HG03520 (cell line): Measurements from ENCODE around the gene CAB39L.
"Not testable (repeated sequence)": the region's sequence is repeated elsewhere in the genome, so short reads cannot be mapped to it uniquely, and the experiment has no call there.

Source experiments
- ATAC-seq: cut with Tn5 transposase; IDR thresholded peaks from one replicate; pipeline ENCODE4 v1.9.1; 2021; ENCODE audit warnings: mild to moderate bottlenecking, moderate library complexity; ENCODE audit not compliant: unreplicated experiment

The CAB39L gene

DNA sequence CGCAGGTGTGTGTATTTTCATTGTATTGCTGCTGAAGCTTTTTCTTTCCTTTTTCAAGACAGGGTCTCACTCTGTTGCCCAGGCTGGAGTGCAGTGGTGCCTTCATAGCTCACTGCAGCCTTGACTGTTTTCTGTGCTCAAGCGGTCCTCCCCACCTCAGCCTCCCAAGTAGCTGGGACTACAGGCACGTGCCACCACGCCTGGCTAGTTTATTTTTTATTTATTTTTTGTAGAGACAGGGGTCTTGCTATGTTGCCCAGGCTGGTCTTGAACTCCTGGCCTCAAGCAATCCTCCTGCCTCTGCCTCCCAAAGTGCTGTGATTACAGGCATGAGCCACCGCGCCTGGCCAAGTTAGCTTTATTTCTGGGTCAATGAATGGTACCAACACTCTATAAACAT, 149.1 kb downstream of the CAB39L start:
- ATAC-seq = not testable (repeated sequence)

DNA sequence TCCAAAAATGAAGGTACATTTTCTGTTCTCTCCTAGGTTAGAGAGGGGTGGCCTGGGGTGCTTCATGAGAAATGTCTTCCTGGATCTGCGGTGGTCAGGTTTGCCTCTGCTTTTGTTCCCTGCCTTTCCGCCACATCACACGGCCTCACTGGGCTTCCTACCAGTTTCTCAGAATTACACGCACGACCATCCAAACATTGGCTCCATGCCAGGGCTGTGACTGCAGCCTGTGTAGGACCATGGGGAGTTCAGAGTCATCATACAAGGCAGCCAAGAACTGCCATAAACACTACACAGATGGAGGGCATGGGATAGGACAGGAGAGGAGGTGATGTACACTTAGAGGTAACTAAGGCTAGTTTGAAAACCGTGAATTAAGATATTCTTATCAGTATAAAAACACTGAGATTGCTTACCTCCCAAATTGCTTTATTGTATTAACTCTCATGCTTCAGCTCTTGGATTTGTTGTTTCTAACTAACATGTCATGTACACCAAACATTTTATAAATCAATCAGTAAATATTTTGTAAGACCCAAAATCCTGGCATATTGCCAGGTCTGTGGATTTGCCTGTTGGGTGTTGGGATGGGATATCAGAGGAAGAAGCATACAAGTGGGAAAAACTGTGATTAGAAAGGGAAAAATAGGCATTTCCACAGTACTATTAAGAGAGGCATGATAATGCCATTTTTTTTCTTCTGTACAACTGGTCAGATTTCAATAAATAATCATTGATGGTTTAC, 150.9 kb downstream of the CAB39L start:
- ATAC-seq = no peak

- ATAC-seq = no peak
Observed at GRCh38 chr13:49288458-49288857, 155.4 kb downstream of the CAB39L start.

- no peak for ATAC-seq
Observed at GRCh38 chr13:49287995-49288394, 155.9 kb downstream of the CAB39L start.

- no peak for ATAC-seq
Observed at GRCh38 chr13:49279885-49280284, 164.0 kb downstream of the CAB39L start.

DNA sequence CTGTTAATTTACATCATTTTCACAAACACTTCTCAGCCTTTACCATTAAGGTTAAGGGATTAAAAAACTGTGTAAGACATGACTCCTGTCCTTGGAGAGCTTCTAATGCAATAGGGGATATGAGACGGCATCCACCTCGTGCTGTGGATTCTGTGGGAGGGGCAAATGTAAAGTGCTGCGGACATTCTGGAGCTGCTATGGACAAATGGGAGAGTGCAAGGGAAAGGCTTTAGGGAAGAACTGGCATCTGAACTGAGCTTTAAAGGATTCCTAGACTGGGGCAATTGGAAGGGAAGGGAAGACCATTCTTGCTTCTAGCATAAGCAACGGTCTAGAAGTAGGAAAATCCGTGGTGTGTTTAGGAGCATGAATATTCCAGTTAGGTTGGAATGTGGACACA, 164.8 kb downstream of the CAB39L start:
- no peak for ATAC-seq

GRCh38 chr13:49278211-49278610, 165.7 kb downstream of the CAB39L start:
- ATAC-seq = no peak

DNA sequence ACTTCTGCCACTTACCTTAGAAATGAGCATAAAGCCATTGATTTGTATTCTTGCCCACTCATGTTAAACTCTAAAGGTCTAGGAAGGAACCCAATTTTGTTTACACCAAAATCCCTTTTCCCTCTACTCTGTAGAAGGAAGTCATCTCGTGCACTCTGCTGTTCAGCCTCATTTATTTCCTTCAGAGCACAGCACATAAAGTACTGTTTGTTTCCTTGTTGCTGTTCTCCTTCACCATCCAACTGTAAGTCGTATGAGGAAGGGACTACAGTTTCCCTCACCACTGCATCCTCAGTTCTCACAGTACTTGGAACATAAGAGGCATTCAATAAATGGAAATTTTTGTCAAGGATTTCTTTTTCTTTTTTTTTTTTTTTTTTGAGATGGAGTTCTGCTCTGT, 171.6 kb downstream of the CAB39L start:
- ATAC-seq = no peak

DNA sequence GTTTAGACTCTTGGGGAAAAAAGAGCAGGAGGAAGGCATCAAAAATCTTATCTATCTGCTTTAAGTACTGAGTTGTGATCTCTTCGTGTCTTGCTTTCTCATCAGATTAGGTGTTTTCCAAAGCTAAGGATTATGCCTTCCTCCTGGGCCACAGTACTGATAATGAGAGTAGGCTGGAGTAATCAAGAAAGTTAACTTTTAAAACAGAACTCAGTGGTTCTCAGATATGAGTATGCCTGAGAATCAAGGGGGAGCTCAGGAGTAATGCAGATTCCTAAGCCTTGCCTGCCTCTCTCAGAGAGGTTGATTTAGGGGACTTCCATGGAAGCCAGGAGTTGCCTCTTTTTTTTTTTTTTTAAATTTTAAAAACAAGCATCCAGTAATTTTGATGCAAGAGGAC, 172.6 kb downstream of the CAB39L start:
- no peak for ATAC-seq

- no peak for ATAC-seq
Observed at GRCh38 chr13:49265822-49266221, 178.0 kb downstream of the CAB39L start.

DNA sequence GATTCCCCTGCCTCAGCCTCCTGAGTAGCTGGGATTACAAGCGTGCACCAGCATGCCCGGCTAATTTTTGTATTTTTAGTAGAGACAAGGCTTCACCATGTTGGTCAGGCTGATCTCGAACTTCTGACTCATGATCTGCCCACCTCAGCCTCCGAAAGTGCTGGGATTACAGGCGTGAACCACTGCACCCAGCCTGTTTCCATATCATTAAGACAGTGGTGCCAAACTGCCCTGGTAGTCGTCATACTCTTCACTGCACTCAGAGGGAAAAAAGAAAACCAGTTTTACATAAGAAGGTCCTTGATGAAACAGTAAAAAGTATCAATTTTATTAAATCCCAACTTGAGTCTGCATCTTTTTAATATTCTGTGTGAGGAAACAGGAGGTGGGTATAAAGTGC, 181.2 kb downstream of the CAB39L start:
- ATAC-seq = no peak

DNA sequence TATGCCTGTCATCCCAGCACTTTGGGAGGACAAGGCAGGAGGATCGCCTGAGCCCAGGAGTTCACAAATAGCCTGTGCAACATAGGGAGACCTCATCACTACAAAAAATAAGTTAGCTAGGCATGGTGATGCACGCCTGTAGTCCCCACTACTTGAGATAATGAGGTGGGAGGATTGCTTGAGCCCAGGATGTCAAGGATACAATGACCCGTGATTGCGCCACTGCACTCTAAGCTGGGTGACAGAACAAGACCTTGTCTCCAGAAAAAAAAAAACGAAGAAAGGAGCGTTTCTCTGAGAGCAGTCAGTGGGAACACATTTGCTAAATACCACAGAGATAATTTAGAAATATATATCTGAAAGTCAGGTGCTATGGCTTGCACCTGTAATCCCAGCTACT, 184.3 kb downstream of the CAB39L start:
- ATAC-seq = no peak
